Iris pigment epithelial cell (primary cell): ENCODE measurements around the gene FAM24A.
"Not testable (repeated sequence)": the region's sequence is repeated elsewhere in the genome, so short reads cannot be mapped to it uniquely, and the experiment has no call there.

Source experiments
- DNase-seq: peaks from one replicate; pipeline ENCODE4 v3.0.0-alpha.2; 2011; ENCODE audit warnings: low read depth

The FAM24A gene

GRCh38 chr10:122910310-122910709 is at the start of gene FAM24A:
Gene FAM24A, plus strand, starts transcription at chr10:122910610. Its CDS starts 1,025 bp downstream, at chr10:122911635.
- DNase-seq = no peak

DNA sequence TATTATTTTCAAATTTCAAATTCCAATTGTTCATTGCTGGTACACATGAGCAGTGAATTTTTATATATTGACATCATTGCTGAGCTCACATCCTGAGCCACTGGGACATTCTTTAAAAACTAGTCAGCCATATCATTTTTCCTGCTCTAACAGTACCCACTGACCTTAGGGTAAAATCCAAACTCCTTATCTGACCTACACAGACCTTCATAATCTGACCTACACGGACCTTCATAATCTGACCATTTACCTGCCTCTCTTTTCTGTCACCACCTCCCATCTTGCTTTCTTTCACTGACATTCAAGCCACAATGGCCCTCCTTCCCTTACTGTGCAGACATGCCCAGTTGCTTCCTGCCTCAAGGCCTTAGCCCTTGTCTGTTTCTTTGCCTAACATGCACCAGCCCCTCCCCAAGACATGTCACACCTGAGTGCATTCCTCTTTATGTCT is 48.7 kb upstream of the FAM24A start:
- peak; percentile 83 for DNase-seq

DNA sequence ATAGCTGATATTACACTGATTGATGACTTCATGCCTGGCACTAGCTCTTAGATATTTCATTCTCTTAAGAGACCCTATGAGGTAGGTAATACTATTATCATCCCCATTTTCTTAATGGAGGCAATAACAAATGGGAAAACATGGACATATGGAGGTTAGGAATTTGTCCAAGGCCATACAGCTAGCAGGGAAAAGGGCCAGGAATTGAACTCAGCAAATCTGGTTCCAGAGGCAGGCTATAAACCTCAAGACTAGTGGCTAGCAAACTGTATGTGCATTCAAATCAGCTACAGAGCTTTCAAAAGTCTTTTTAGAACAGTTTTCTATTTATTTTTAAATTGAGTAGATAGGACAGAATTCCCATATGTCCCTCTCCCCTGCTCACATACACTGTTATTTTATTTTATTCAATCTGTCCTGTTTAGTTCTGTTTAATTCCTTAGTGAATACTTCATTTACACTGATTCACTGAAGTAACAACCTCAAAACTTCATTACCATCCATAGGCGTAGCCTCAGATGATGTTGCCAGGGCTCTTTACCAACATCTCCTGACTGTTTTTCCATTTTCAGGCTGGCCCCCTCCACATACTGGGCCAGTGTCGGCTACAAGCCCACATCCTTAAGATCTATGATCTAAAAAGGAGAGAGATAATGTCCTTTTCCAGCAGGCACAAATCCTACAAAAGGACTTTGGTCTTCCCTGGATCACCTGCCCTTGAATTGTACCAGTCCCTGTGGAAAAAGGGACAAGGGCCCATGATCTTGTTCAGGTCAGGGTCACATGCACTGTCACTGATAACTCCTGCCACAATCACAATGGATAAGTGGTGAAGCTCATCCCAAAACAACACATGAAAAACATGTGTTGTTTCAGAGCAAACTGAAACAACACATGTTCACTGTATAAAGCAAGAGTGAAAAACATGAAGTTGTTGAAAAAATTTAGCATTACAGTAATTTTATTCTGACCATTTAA is 46.9 kb upstream of the FAM24A start:
- DNase-seq = no peak

DNA sequence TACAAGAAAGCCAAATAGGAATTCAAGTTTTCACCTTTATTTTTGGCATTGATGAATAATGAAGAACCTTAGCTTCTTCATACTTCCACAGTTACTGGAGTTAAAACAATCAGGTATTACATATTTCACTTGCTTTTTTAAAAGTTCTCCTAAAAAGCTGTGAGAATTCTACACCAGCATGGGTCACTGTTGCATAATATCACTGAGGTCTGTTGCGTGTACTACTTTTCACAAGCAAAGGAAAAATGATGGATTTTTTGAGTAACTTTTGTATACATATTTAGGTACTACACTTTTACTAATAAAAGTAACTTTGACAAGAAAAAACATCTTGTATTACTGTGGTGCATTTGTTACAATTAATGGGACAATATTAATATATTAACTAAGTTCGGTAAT is 46.2 kb upstream of the FAM24A start:
- DNase-seq = peak; percentile 57

DNA sequence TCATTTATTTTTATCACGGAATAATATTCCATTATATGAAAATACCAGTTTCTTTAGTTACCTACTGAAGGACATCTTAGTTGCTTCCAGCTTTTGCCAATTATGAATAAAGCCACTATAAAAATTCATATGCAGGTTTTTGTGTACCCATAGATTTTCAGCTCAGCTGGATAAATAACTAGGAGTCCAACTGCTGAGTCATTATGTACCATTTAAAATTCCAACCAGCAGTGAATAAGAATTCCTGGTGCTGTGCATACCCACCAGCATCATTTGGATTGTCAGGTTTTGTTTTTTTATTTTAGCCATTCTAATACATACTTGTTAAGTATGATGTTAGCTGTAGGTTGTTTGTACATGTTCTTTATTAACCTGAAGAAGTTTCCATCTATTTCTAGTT is 45.5 kb upstream of the FAM24A start:
- DNase-seq = peak; percentile 57

GRCh38 chr10:122866757-122867482 is 43.5 kb upstream of the FAM24A start:
- DNase-seq = peak; percentile 67

DNA sequence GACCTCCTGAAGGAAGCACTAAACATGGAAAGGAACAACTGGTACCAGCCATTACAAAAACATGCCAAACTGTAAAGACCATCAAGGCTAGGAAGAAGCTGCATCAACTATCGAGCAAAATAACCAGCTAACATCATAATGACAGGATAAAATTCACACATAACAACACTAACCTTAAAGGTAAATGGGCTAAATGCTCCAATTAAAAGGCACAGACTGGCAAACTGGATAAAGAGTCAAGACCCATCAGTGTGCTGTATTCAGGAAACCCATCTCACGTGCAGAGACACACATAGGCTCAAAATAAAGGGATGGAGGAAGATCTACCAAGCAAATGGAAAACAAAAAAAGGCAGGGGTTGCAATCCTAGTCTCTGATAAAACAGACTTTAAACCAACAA is 41.6 kb upstream of the FAM24A start:
- DNase-seq = not testable (repeated sequence)

GRCh38 chr10:122871947-122872346 is 38.5 kb upstream of the FAM24A start:
- DNase-seq = not testable (repeated sequence)

GRCh38 chr10:122875843-122876466 is 34.5 kb upstream of the FAM24A start:
- no peak for DNase-seq

DNA sequence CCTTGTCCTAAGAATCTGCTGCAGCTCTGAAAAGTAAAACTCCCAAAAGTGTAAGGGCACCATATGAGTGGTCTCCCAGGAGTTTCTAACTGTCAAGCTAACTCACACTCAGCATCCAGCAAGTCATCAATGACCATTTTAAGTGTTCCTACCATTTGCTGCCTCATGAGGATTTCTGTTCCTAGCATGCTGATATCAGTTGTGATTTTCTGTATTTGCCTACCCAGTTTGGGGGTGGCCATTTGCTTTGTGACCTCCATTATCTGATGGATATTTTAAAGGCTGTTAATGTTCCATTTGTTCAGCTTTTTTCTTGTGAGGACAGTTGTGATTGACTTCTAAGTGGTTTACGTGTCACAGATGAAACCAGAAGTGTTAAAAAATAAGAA is 33.9 kb upstream of the FAM24A start:
- DNase-seq = no peak

GRCh38 chr10:122877264-122877663 is 33.1 kb upstream of the FAM24A start:
- no peak for DNase-seq

DNA sequence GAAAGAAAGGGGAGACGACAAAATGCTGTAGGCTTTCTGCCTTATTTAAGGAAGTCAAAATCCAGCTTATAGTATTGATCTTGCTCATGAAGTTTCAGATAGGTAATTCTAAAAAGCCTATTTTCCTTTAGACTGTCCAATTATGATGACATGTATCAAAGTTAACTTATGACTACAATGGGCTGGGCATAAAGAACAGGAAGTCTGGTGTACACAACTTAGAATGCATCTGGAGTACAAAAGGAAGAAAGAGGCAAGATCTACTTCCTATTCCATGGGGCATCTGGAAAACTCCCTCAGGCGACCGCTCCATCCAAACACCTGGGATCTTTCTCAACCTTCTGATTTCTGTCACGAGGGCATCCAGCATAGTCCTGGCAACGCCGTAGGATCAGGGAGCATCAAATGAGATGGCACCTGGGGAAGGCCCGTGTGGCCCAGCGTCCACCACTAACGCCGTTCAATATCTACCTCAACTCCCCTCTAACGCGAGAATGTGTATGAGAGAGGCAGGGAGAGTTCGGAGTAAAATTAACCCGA is 31.5 kb upstream of the FAM24A start:
- peak; percentile 23 for DNase-seq

DNA sequence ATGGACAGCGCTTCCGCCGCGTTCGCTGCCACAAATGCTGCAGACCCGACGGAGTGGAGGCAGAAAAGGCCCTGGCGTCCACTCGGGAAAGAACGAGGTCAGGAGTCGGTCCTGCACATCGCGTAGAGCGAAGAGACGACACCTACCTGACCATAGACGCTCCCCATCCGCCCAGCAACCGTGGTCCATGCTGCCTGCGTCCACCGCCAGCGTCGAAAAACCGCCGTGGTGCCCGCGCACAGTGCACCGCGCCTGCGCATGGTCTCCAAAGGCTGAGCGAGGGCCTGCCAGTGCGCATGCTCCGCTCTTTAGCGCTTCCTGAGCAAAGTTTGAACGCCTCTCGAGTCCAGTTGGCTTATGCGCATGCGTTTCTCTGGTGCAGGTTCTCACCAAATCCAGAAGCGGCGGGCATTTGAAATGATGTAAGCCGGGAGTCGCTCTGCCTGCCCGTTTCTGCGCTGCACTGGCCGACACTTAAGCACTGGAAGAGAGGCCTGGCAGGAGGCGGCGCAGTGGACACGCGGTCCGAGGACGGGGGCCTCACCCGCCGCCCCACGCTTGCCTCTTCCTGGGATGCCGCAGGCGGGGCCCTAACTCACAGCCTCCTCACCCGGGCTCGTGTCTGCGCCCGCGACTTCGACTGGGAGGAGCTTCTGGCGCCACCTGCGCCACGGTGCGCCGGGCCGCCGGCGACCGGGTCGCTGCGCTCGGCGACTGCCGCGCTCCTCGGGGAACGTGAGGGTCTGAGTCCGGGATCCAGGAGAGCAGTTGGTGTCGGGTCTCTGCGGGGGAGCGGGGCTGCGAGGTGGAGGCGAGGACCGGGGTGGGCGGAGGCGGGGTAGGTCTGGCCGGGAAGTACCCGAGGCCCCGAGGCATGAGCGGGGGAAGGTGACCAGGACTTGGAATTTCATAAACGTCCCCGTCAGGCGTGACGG is 30.8 kb upstream of the FAM24A start, which contains the start of gene FAM24B:
Gene FAM24B (minus strand): TSS at position 243 of the 935 bp plus-strand sequence. CDS start 29,066 bp downstream, outside the sequence.
- DNase-seq = peak; percentile 97

DNA sequence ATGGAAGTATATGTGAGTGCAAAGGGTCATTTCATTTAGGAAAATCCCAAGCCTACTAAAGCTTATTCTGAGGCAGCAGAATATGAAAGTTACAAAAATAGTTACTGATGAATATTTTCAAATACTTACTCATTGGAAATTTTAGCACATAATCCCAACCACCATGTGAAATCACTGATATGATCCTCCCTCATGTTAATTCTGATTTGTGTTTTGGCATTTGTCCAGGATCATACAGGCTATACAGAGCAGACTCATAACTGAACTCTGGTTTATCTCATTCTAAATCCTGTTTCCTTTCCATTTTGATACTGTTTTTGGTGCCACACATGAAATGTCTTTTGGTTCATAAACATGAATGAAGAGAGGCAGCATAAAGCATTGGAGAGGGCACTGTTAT is 27.6 kb upstream of the FAM24A start:
- no peak for DNase-seq

GRCh38 chr10:122884166-122884565 is 26.2 kb upstream of the FAM24A start:
- DNase-seq = peak; percentile 35

GRCh38 chr10:122894261-122894944 is 16.0 kb upstream of the FAM24A start:
- no peak for DNase-seq

DNA sequence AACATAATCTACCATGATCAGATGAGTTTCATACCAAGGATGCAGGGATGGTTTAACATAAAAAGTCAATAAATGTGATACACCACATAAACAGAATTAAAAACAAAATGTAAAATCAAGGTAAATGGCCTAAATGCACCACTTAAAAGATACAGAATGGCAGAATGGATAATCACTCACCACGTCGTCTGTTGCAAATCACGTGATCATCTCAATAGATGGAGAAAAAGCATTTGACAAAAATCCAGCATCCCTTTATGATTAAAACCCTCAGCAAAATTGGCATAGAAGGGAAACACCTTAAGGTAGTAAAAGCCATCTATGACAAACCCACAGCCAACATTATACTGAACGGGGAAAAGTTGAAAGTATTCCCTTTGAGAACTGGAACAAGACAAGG is 6.5 kb upstream of the FAM24A start:
- not testable (repeated sequence) for DNase-seq

- DNase-seq = peak; percentile 47
These were observed 1.6 kb downstream of the FAM24A start for GRCh38 chr10:122911889-122912484.

GRCh38 chr10:122915700-122916099 is 5.3 kb downstream of the FAM24A start:
- no peak for DNase-seq

GRCh38 chr10:122930140-122930539 is 19.7 kb downstream of the FAM24A start:
- no peak for DNase-seq
